ENCODE results near the gene CAB39L.

GRCh38 chr13:49435992-49436391 is 7.9 kb downstream of the CAB39L start:
- TF ChIP-seq CTCF (conservative IDR thresholded peaks at IDR 0.05; ENCODE audit: low read length) (no peak), EZH2phosphoT487 (IDR thresholded peaks at IDR 0.05; ENCODE audit: borderline replicate concordance, low read depth, low read length) (no peak)
